Measurements from ENCODE around the gene PRR12.

DNA sequence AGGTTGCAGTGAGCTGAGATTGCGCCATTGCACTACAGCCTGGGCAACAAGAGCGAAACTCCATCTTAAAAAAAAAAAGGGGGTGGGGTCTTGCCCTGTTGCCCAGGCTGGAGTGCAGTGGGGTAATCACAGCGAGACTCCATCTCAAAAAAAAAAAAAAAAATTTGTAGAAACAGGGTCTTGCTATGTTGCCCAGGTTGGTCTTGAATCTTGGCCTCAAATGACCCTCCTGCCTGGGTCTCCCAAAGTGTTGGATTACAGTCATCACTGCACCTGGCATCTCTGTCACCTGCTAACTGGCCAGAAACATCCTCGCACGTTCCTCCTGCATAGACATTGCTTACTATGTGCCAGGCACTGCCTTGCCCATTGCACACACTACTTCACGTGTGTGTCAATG, 49.1 kb upstream of the PRR12 start:
- TF ChIP-seq CTCF (IDR thresholded peaks at IDR 0.05; ENCODE audit: low read length) (no peak), EZH2 (IDR thresholded peaks at IDR 0.05; ENCODE audit: borderline replicate concordance, low read length) (no peak)
